ENCODE data around the gene TGM4. TPM values are rescaled to one million over a fixed set of nuclear protein-coding genes. Genes with fewer than 3 reads are reported as not detected.

TGM4 gene
- not detected for total RNA-seq
- polyA plus RNA-seq (ENCODE audit: insufficient read depth, low read depth, low replicate concordance) = not detected
- long read RNA-seq, donor 1 = 0 reads
- long read RNA-seq, donor 2 = 0 reads
- long read RNA-seq, donor 3 = 0 reads
- long read RNA-seq, donor 4 = 0 reads
- long read RNA-seq, donor 5 = 0 reads
- long read RNA-seq, donor 6 = 0 reads
- long read RNA-seq, donor 7 = 0 reads
- long read RNA-seq, donor 8 = 0 reads
- long read RNA-seq, donor 9 = 0 reads
- long read RNA-seq, donor 10 = 0 reads

DNA sequence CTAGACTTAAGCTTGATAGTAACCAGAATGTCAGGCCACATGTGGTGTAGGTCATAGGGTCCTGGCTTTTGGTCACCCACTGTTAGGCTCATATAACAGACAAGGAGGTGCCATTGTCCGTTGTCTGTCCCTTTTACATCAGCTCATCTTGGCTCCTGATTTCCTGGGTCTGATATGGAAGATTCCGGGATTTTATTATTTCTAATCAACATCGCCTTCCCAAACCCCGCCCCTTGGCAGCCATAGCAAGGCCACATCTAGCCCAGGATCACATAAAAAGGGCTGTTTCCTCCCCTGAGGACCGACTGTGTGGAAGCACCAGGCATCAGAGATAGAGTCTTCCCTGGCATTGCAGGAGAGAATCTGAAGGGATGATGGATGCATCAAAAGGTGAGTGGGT is at the start of gene TGM4:
Gene TGM4, plus strand, starts transcription at position 301 of the 400 bp plus-strand sequence. Its CDS starts 71 bp downstream, at position 372.
- no peaks in the 10 kb centered on the region for H3K27me3 ChIP-seq (ENCODE audit: control insufficient read depth, insufficient read depth, low read length)
- FAIRE-seq (no peak), DNase-seq (no peak)
- H3K9ac ChIP-seq (ENCODE audit: low read length in 3 of 3) = no peak within 1 kb of the TSS
- H3K9me3 ChIP-seq (ENCODE audit: control insufficient read depth in 2 of 3, insufficient read depth in 1 of 3, low read length in 3 of 3) = no peaks in the 10 kb centered on the region
- no peak for TF ChIP-seq CTCF (IDR thresholded peaks at IDR 0.05; ENCODE audit: borderline replicate concordance, extremely low read depth, insufficient read depth)
- no peak within 1 kb of the TSS for H3K27ac ChIP-seq (ENCODE audit: low read depth in 2 of 2, low read length in 2 of 2)
- H3K4me3 ChIP-seq (ENCODE audit: low read length in 3 of 3) = no peak within 1 kb of the TSS
- no peaks in the 10 kb centered on the region for H3K36me3 ChIP-seq (ENCODE audit: control insufficient read depth in 2 of 3, insufficient read depth in 3 of 3, low read length in 3 of 3)
- H3K4me1 ChIP-seq (ENCODE audit: control insufficient read depth in 2 of 3, insufficient read depth in 2 of 3, low read depth in 1 of 3, low read length in 3 of 3) = no peaks in the 10 kb centered on the region
- intact Hi-C loops (cut with DNase I) = no loop called here

DNA sequence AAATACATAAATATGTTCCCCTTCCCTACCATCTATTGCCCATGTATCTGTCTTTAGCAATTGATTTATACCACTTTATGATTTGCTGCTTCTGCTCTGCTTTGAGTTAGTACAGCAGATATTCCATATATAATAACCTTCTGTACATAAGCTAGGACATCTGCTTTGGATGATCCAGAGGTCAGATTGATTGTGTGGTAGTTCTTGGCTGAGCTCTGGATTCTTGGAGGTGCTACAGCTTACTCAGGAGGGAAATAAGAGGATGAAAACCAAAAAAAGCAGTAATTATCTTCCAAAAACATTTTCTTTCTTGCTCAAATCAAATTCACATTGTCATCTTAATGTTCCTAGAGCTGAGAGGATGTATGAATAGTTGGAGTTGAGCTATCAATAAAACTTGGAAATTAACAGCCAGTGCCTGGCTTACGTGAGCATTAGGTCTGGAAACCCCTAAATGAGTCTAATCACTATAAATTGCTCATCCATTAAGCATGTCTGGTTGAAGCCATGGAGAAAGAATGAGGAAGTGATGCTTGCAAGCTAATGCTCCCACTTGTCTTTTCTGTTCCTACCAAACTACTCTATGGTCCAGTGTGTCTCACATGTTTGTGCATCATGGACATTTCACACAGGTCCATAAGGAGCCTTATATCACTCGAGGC is 49.0 kb upstream of the TGM4 start:
- no peak for TF ChIP-seq CTCF (IDR thresholded peaks at IDR 0.05; ENCODE audit: borderline replicate concordance, extremely low read depth, insufficient read depth)
- no peak for FAIRE-seq
- Histone ChIP-seq H3K4me3 (ENCODE audit: low read length in 3 of 3) (no peak overlapping the region), H3K4me1 (ENCODE audit: control insufficient read depth in 2 of 3, insufficient read depth in 2 of 3, low read depth in 1 of 3, low read length in 3 of 3) (no peaks in the 10 kb centered on the region), H3K9me3 (ENCODE audit: control insufficient read depth in 2 of 3, insufficient read depth in 1 of 3, low read length in 3 of 3) (no peaks in the 10 kb centered on the region), H3K9ac (ENCODE audit: low read length in 3 of 3) (no peak overlapping the region), H3K27me3 (ENCODE audit: control insufficient read depth, insufficient read depth, low read length) (no peaks in the 10 kb centered on the region), H3K36me3 (ENCODE audit: control insufficient read depth in 2 of 3, insufficient read depth in 3 of 3, low read length in 3 of 3) (no peaks in the 10 kb centered on the region), H3K27ac (ENCODE audit: low read depth in 2 of 2, low read length in 2 of 2) (no peak overlapping the region)
- DNase-seq = no peak
- intact Hi-C loops (cut with DNase I) = no loop called here

- no peaks in the 10 kb centered on the region for H3K27me3 ChIP-seq (ENCODE audit: control insufficient read depth, insufficient read depth, low read length)
Measured at GRCh38 chr3:44827196-44827595, 47.2 kb upstream of the TGM4 start.

More at GRCh38 chr3:44827196-44827595, 47.2 kb upstream of the TGM4 start:
- Histone ChIP-seq H3K4me3 (ENCODE audit: low read length in 3 of 3) (no peak overlapping the region), H3K9ac (ENCODE audit: low read length in 3 of 3) (no peak overlapping the region), H3K27ac (ENCODE audit: low read depth in 2 of 2, low read length in 2 of 2) (no peak overlapping the region), H3K9me3 (ENCODE audit: control insufficient read depth in 2 of 3, insufficient read depth in 1 of 3, low read length in 3 of 3) (no peaks in the 10 kb centered on the region), H3K4me1 (ENCODE audit: control insufficient read depth in 2 of 3, insufficient read depth in 2 of 3, low read depth in 1 of 3, low read length in 3 of 3) (no peaks in the 10 kb centered on the region), H3K36me3 (ENCODE audit: control insufficient read depth in 2 of 3, insufficient read depth in 3 of 3, low read length in 3 of 3) (peaks cover 0 to 2% (median 0%) of the 10 kb centered on the region in 3 donors)
- FAIRE-seq (no peak), DNase-seq (no peak)
- no peak for TF ChIP-seq CTCF (IDR thresholded peaks at IDR 0.05; ENCODE audit: borderline replicate concordance, extremely low read depth, insufficient read depth)
- intact Hi-C loops (cut with DNase I) = no loop called here

Data from kidney (tissue), 22 donors.